Activated naive CD4-positive, alpha-beta T cell treated with anti-CD3 and anti-CD28 coated beads, Interleukin-2, amount 50 U/mL, for 16 hours (primary cell): ENCODE data around the gene PMM1.
"Not testable (repeated sequence)": the region's sequence is repeated elsewhere in the genome, so short reads cannot be mapped to it uniquely, and the experiment has no call there.

Source experiments
- DNase-seq: peaks from one replicate; pipeline ENCODE4 v3.0.0-alpha.2; 2020

PMM1 gene

GRCh38 chr22:41562461-41562860 lies 27.2 kb downstream of the PMM1 start:
- DNase-seq = no peak

GRCh38 chr22:41561788-41562187 lies 27.9 kb downstream of the PMM1 start:
- DNase-seq = no peak

GRCh38 chr22:41561335-41561734 lies 28.3 kb downstream of the PMM1 start:
- DNase-seq = no peak

GRCh38 chr22:41560095-41560471 lies 29.6 kb downstream of the PMM1 start:
- DNase-seq = no peak

- not testable (repeated sequence) for DNase-seq
Measured at GRCh38 chr22:41558241-41558630, 31.4 kb downstream of the PMM1 start.

GRCh38 chr22:41557401-41558240 lies 32.0 kb downstream of the PMM1 start:
- peak; percentile 22 for DNase-seq

GRCh38 chr22:41556561-41556960 lies 33.1 kb downstream of the PMM1 start:
- DNase-seq = no peak

GRCh38 chr22:41555325-41555982 lies 34.2 kb downstream of the PMM1 start:
- no peak for DNase-seq

GRCh38 chr22:41551877-41552582 lies 37.6 kb downstream of the PMM1 start:
- DNase-seq = no peak

- no peak for DNase-seq
Measured at GRCh38 chr22:41550952-41551491, 38.6 kb downstream of the PMM1 start.

- no peak for DNase-seq
Measured at GRCh38 chr22:41548830-41549211, 40.8 kb downstream of the PMM1 start.

- DNase-seq = no peak
Measured at GRCh38 chr22:41544671-41545476, 44.8 kb downstream of the PMM1 start.

- peak; percentile 98 for DNase-seq
Measured at GRCh38 chr22:41543854-41544670, 45.6 kb downstream of the PMM1 start, which contains the start of gene POLR3H. Gene POLR3H, minus strand, starts transcription at chr22:41544470. Its CDS starts 369 bp downstream, at chr22:41544101.

GRCh38 chr22:41542224-41542623 lies 47.4 kb downstream of the PMM1 start:
- DNase-seq = no peak

- DNase-seq = no peak
Measured at GRCh38 chr22:41541484-41541883, 48.2 kb downstream of the PMM1 start.

- no peak for DNase-seq
Measured at GRCh38 chr22:41540365-41540764, 49.3 kb downstream of the PMM1 start.

GRCh38 chr22:41540006-41540315 lies 49.7 kb downstream of the PMM1 start:
- no peak for DNase-seq

- DNase-seq = no peak
Measured at GRCh38 chr22:41539146-41540005, 50.3 kb downstream of the PMM1 start.

GRCh38 chr22:41538583-41538982 lies 51.1 kb downstream of the PMM1 start:
- no peak for DNase-seq

- DNase-seq = no peak
Measured at GRCh38 chr22:41537203-41537602, 52.4 kb downstream of the PMM1 start.

GRCh38 chr22:41535244-41535643 lies 54.4 kb downstream of the PMM1 start:
- DNase-seq = no peak
